GM21367 (cell line): ENCODE measurements around the gene GLIPR1L1.
A peak's percentile ranks its signal among the peaks of the same experiment; 100 is the strongest.
"Not testable (repeated sequence)": the region's sequence is repeated elsewhere in the genome, so short reads cannot be mapped to it uniquely, and the experiment has no call there.

ENCODE experiments used
- ATAC-seq: cut with Tn5 transposase; IDR thresholded peaks from one replicate; pipeline ENCODE4 v1.9.1; 2021; ENCODE audit not compliant: unreplicated experiment

The GLIPR1L1 gene

GRCh38 chr12:75334384-75335030, at the start of gene GLIPR1L1:
TSS of gene GLIPR1L1 (plus strand) at chr12:75334670. CDS start at chr12:75334729, 59 bp downstream.
- peak; percentile 63 for ATAC-seq

GRCh38 chr12:75288860-75289259, 45.6 kb upstream of the GLIPR1L1 start:
- no peak for ATAC-seq

DNA sequence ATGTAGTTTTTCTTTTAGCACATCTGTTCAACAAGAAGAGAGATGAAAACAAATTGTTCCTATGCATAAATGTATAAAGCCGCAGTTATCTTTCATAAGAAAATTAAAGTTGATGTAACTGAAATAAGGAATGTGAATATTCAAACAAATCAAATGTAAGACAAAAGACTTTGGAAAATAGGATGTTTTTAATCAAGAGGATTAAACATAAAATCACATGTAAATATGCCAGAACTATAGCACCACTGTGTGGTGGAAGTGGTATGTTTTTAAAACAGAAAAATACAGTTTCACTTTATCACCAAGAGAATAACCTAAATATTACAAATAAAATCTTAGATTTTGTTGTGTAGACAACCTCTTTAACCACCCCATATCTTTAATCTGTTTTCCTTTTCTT, 44.7 kb upstream of the GLIPR1L1 start:
- no peak for ATAC-seq

DNA sequence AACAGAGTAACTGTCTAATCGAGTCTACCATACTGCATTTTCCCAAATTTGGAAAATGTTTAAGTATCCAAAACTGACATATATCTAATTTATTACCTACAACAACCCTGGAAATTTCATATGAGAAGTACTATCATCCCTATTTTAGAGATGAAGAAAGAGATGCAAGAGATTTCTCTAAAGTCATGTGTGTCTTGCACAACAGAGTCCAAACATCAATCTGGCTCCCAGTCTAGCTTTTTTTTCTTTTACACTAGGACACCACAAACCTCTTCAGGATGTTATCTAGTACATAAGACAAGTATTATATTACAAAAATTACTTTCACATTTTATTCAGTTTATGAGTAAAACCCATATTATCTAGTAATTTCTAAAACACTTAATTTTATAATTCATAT, 43.5 kb upstream of the GLIPR1L1 start:
- ATAC-seq, result no peak

DNA sequence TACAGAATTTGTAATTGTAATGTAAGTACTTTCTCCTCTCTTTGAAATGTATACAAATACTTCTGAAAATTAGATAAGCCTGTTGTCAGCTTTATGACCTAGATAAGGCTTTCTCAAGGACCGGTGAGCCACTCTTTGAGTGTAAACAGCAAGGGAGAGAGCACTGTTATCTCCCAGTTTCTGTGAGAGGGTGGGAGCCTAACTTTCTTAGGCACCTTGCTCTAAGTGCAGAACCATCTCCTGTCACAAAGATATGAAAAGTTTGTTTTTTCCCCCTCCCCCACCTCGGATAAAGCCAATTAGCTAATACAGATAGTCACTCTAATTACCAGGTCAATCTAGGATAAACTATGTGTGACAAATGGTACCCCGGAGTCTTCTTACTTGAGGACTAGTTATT, 40.1 kb upstream of the GLIPR1L1 start:
- no peak for ATAC-seq

GRCh38 chr12:75294797-75295196, 39.7 kb upstream of the GLIPR1L1 start:
- ATAC-seq, result no peak

GRCh38 chr12:75302225-75302624, 32.2 kb upstream of the GLIPR1L1 start:
- ATAC-seq, result no peak

GRCh38 chr12:75302781-75303180, 31.7 kb upstream of the GLIPR1L1 start:
- ATAC-seq, result no peak

GRCh38 chr12:75305412-75306332, 28.8 kb upstream of the GLIPR1L1 start:
- no peak for ATAC-seq

DNA sequence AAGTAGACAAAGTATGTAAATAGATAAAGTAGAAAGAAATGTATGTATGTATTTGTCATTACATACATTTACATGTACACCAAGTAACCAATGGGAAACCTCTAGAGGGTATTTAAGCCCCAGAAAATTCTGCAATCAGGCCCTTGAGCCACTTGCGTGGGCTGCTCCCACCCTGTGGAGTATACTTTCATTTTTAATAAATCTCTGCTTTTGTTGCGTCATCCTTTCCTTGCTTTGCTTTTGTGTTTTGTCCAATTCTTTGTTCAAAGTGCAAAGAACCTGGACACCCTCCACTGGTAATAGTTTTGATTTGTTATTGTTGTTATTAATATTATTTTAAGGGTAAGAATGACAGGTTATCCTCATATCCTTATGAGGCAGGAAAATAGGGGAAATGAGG, 26.2 kb upstream of the GLIPR1L1 start:
- ATAC-seq, result no peak

DNA sequence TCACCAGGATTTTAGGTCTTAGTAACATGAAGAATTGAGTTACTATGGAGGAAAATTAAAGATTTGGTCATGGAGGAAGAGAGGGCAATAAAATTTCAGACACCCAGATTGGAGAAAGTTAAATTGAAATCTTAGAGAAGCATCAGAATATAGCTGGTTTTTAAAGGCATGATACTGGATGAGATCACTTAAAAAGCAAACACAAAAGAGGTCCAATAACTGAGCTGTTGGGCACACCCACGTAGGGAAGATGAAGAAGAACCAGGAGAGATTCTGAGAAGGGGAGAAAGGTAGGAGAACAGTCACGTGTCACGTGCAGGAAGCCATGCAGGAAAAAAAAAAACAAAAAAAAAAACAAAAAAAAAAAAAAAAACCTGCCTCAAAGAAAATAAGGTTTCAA, 23.1 kb upstream of the GLIPR1L1 start:
- ATAC-seq, result no peak

DNA sequence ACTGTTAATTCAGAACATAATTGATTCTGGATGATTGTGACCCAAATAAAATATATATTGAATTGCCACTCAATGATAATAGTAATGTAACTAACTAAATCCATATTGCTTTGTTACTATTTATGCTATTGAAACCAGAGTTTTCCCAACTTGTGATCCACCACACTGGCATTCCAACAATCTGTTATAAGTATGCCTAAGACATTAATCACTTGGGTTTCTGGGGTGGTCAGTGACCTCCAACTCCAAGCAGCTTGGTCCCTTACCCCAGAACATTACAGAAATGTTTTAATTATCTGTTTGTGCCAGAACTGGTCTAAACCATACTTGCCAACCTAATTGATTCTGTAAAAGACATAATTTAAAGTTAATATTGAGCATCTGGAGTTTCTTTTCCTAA, 19.0 kb upstream of the GLIPR1L1 start:
- no peak for ATAC-seq

- ATAC-seq, result no peak
Measured at GRCh38 chr12:75317784-75318183, 16.7 kb upstream of the GLIPR1L1 start.

DNA sequence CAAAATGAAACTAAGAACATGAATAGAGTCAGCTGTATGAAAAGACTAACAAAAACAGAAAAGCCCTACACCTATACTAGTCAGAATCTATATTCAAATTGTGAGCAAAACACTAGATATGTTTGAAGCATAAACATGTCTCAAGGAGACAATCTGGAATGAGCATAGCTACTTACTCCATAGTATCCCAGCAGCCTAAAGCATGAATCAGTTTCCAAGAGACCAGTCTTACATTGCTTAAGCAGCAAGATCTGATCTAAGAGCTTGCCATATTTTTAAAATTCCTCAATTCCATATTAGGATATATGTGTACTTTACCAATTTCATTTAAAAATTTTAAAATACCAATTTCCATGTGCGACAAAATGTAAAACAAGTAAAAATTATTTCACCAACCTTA, 12.0 kb upstream of the GLIPR1L1 start:
- no peak for ATAC-seq

DNA sequence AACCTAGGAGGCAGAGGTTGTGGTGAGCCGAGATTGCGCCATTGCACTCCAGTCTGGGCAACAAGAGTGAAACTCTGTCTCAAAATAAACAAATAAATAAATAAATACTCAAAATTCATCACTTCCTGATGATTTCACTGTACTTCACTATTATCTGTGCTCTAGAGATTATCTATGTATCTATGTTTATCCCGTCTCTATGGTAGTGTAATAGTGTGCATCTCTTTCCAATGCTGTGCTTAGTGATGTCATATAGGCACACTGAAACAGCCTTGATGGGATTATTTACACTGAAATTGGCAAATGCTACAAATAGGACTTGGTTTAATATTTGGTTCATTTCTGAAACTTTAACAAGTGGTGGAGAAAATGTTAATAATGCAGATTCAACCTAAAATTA, 10.8 kb upstream of the GLIPR1L1 start:
- ATAC-seq, result no peak

GRCh38 chr12:75327642-75328041, 6.8 kb upstream of the GLIPR1L1 start:
- no peak for ATAC-seq

DNA sequence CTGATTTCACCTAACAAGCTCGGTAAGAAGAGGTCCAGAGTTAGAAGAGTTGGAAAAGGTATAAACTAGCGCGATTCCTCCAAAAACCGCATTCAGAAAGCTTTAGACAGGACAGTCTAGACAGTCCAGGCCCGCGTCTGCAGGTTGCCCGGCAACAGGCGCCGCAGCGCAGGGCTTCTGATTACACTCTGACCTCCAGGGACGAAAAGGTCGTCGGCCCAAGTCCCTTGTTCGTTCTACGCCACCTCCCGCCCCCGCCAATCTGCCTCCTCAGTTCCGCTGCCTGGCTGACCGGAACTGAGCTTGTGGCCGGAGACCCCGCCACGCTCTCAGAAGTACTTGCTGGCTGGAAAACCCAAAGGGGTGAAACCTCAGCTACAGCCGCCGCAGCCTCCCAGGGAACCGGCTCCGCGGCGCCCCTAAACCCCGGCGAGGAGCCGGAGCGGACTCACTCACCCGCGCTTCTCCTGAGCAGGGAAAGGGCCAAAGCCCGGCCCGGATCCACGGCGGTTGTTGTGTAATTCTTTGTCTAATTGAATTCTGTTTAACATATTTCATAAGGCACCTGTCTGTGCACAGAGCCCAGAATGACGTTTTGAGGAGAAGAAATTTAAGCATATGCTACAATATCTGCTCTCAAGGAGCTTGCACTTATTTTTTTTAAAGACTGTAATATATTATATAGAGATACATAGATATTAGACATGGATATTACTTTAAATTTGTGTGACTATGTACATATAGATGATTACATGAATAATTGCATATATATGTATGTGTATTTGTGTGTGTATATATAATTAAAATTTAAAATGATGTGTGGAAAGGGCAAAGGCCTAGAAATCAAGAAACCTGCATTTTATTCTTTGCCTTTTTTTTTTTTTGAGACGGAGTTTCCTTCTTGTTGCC, 4.3 kb upstream of the GLIPR1L1 start, which contains the start of gene CAPS2:
CAPS2 (minus strand) TSS at position 407 of the 909 bp plus-strand sequence. CDS start 3,826 bp downstream, outside the sequence.
- ATAC-seq, result peak; percentile 86

- peak; percentile 55 for ATAC-seq
Measured at GRCh38 chr12:75337905-75338304, 3.4 kb downstream of the GLIPR1L1 start.

GRCh38 chr12:75341873-75342272, 7.4 kb downstream of the GLIPR1L1 start:
- ATAC-seq, result no peak

DNA sequence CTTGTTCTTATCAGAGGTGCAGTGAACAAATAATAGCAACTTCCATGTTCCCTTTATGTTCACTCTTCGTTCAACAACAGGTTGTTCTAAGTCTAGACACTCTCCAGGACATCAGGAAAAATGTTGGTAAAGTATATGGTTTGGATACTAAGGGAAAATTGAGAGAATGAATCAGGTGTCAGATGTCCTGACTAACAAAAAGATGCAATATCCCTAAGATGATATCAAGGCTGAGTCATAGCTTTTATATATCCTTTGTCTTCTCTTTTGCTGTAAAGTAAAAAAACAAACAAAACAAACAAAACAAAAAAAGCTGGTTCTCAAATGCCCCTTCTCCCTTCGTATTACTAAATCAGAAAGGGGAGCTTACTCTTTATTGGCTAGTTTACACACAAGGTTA, 11.1 kb downstream of the GLIPR1L1 start:
- no peak for ATAC-seq

GRCh38 chr12:75346215-75346614, 11.7 kb downstream of the GLIPR1L1 start:
- not testable (repeated sequence) for ATAC-seq
